Left lung (tissue), 10 donors: ENCODE data around the gene INTS1. TPM values are rescaled to one million over a fixed set of nuclear protein-coding genes. Genes with fewer than 3 reads are reported as not detected.

Source experiments
- ATAC-seq: fragments of 200-7000 bp; cut with Tn5 transposase; one replicate; pipeline ENCODE4 v1.9.1; 2020; ENCODE audit warnings: moderate library complexity
- DNase-seq, 4 donors: peaks; one replicate each; pipeline ENCODE4 v3.0.0-alpha.2; 2013 to 2020
- H3K27ac ChIP-seq, 2 donors: fragments of 200-600 bp; sonication (generic) in 1 of 2; one replicate each; pipeline versions ENCODE4 v1.5.0 to v1.8.0; 2020 to 2021
- H3K27me3 ChIP-seq, 2 donors: fragments of 200-600 bp; sonication (generic) in 1 of 2; one replicate each; pipeline versions ENCODE4 v1.5.0 to v1.8.0; 2020 to 2021
- H3K36me3 ChIP-seq, 2 donors: fragments of 200-600 bp; sonication (generic) in 1 of 2; one replicate each; pipeline versions ENCODE4 v1.5.0 to v1.8.0; 2020 to 2021
- H3K4me1 ChIP-seq, 2 donors: fragments of 200-600 bp; one replicate each; pipeline ENCODE4 v1.8.0; 2021
- H3K4me3 ChIP-seq, 2 donors: fragments of 200-600 bp; sonication (generic) in 1 of 2; one replicate each; pipeline versions ENCODE4 v1.5.0 to v1.8.0; 2020 to 2021; ENCODE audit warnings: mild to moderate bottlenecking in 1 of 2
- H3K9me3 ChIP-seq, 2 donors: fragments of 200-600 bp; sonication (generic) in 1 of 2; one replicate each; pipeline versions ENCODE4 v1.5.0 to v1.8.0; 2020 to 2021
- CTCF ChIP-seq, 2 donors: fragments of 200-600 bp; sonication (generic) in 1 of 2; IDR thresholded peaks; one replicate each; pipeline versions ENCODE4 v1.5.0 to v1.8.0; 2021; ENCODE audit warnings: antibody characterized with exemption in 2 of 2
- intact Hi-C, 2 donors: fragments of 100-400 bp; cut with DNase I; formaldehyde crosslinking; loops; one replicate each; pipeline versions ENCODE4 v1.11.2 to v1.14.2; 2022
- polyA plus RNA-seq, 6 donors: library from polyadenylated mRNA; unstranded; fragments of 120-200 nt; gene quantifications; one replicate each; pipeline ENCODE4 v1.2.1, GENCODE V29; 2013; ENCODE audit not compliant: insufficient read length in 6 of 6
- total RNA-seq, 2 donors: library from RNA; stranded (reverse); fragmentation: NEBNext Ultra II Directional; extraction: Animal tissue kit (Norgen Biotek cat#: 25700); gene quantifications; one replicate each; pipeline ENCODE4 v1.2.1, GENCODE V29; 2021
- donor health status: DM: no; HTN: yes; CAD: no.
- donor health status: DM: no; HTN: no; CAD: no.

The INTS1 gene
- total and polyA plus RNA-seq, 8 donors, result 51.3 to 80.9 (median 61.6) TPM

- H3K27ac ChIP-seq, result peak overlapping the region; percentile 89 to 94
- no peak for TF ChIP-seq CTCF (IDR thresholded peaks at IDR 0.05)
- no peaks in the 10 kb centered on the region for H3K9me3 ChIP-seq
- no peak overlapping the region for H3K4me3 ChIP-seq
- H3K36me3 ChIP-seq, result peaks cover 0 to 45% of the 10 kb centered on the region in 2 donors
- intact Hi-C loops, result no loop called here
- DNase-seq (peak in 1 of 4 donors; percentile 77), ATAC-seq (no peak)
- H3K27me3 ChIP-seq, result no peaks in the 10 kb centered on the region
- peaks cover 47 to 77% of the 10 kb centered on the region in 2 donors for H3K4me1 ChIP-seq
These were observed 31.7 kb upstream of the INTS1 start for GRCh38 chr7:1535701-1536454.

GRCh38 chr7:1535100-1535458, 30.9 kb upstream of the INTS1 start:
- DNase-seq (peak in 1 of 4 donors; percentile 44), ATAC-seq (no peak)
- Histone ChIP-seq H3K9me3 (no peaks in the 10 kb centered on the region), H3K4me1 (peaks cover 47 to 79% of the 10 kb centered on the region in 2 donors), H3K27me3 (no peaks in the 10 kb centered on the region), H3K4me3 (no peak overlapping the region), H3K27ac (peak overlapping the region; percentile 89 to 94), H3K36me3 (peaks cover 0 to 37% of the 10 kb centered on the region in 2 donors)
- no peak for TF ChIP-seq CTCF (IDR thresholded peaks at IDR 0.05)
- intact Hi-C loops, result no loop called here

DNA sequence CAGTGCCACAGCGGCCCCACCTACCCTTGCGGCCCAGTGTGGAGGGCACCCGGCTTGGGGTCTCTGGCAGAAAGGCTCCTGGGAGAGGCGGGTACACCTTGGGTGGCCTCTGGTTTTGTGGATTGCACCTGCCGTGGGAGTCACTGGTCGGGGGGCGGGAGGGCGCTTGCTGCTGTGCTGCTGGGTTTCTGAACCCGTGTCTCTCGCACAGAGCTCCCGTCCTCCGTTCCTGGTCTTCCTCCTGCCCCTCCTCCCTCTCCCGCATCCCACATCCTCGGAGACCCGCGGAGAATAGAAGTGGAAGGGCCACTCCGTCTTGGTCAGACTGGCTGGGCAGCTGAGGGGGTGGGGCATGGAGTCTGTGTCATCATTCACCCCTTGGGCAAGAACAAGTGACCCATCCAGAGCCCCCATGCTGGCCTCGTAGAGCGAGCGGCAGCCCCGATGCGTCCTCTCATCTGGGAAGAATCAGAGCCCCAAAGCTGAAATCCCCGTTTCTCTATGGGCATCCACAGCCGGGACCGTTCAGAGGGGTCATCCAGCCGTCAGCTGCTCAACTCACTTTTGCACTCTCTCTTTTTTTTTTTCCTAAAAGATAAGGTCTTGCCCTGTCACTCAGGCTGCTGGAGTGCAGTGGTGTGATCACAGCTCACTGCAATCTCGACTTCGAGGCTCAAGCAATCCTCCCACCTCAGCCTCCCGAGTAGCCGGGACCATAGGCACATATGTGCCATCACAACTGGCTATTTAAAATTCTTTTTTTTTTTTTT, 30.3 kb upstream of the INTS1 start:
- H3K27me3 ChIP-seq, result no peaks in the 10 kb centered on the region
- H3K36me3 ChIP-seq, result peaks cover 0 to 31% of the 10 kb centered on the region in 2 donors
- H3K4me1 ChIP-seq, result peaks cover 47 to 83% of the 10 kb centered on the region in 2 donors
- DNase-seq (peak in 1 of 4 donors; percentile 77), ATAC-seq (no peak)
- H3K9me3 ChIP-seq, result no peaks in the 10 kb centered on the region
- intact Hi-C loops, result no loop called here
- peak overlapping the region; percentile 89 to 99 for H3K27ac ChIP-seq
- H3K4me3 ChIP-seq, result no peak overlapping the region
- no peak for TF ChIP-seq CTCF (IDR thresholded peaks at IDR 0.05)

DNA sequence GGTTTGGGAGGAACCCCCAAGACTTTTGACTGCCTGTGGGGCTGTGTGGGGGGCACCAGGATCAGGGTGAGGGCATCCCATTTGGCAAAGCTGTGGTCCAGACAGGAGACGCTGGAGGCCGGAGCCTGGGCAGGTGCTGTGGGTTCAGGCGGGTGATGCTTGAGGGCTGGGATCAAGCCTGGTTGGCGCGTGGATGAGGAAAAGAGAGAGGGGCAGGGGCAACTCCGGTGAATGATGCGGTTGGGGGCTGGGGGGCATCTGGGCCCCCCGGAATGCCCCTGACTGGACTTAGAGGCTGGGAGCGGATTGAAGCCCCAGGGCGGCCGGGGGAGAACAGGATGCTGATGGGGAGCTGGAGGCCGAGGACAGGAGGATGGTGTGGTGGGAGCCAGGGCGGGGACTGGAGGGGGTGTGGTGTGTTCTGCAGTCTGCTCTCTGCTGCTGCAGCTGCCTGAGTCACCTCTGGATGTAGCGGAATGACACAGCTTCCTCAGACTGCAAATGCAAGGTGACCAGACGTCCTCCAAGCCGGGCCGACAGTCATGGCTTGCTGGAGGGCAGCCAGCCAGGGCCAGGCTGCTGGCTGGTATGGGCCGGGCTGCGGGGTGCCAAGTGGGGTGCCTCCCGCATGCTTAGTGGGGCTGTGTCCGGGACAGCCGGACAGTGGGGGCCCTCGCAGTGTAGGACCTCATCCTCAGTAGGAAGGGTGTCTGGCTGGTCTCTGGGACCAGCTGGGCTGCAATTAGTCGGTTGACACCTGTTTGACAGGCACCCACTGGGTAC, 29.5 kb upstream of the INTS1 start:
- intact Hi-C loops, result no loop called here
- ATAC-seq, result peak; percentile 1
- H3K4me1 ChIP-seq, result peaks cover 45 to 78% of the 10 kb centered on the region in 2 donors

More for the DNA sequence above, 29.5 kb upstream of the INTS1 start:
- Histone ChIP-seq H3K9me3 (no peaks in the 10 kb centered on the region), H3K27ac (peak overlapping the region; percentile 89 to 99), H3K36me3 (peaks cover 0 to 23% of the 10 kb centered on the region in 2 donors), H3K27me3 (no peaks in the 10 kb centered on the region), H3K4me3 (peak overlapping the region in 1 of 2 donors; percentile 67)
- DNase-seq, result peak in 1 of 4 donors; percentile 86
- TF ChIP-seq CTCF (IDR thresholded peaks at IDR 0.05), result no peak
